Neural progenitor cell (in vitro differentiated cells): ENCODE measurements around the gene NEGR1.

Experiments used
- CTCF ChIP-seq: fragments of 200-600 bp; sonication (generic); IDR thresholded peaks from 2 replicates; pipeline ENCODE4 v1.5.1; 2017; ENCODE audit warnings: antibody characterized with exemption, mild to moderate bottlenecking
- EZH2 ChIP-seq: fragments of 200-600 bp; sonication (generic); IDR thresholded peaks from 2 replicates; pipeline ENCODE4 v1.6.1; 2017; ENCODE audit warnings: antibody characterized with exemption, mild to moderate bottlenecking, moderate library complexity

GRCh38 chr1:71668065-71668464 is 614.3 kb downstream of the NEGR1 start:
- no peak for TF ChIP-seq CTCF
- TF ChIP-seq EZH2: no peak
